Fibroblast of skin of scalp (primary cell): Measurements from ENCODE around the gene YTHDF1.

ENCODE experiments used
- DNase-seq: peaks from one replicate; pipeline ENCODE4 v3.0.0-alpha.2; 2013

The YTHDF1 gene

GRCh38 chr20:63206878-63207277, 9.1 kb downstream of the YTHDF1 start:
- no peak for DNase-seq

- no peak for DNase-seq
These were observed 10.0 kb downstream of the YTHDF1 start for GRCh38 chr20:63205896-63206295.

DNA sequence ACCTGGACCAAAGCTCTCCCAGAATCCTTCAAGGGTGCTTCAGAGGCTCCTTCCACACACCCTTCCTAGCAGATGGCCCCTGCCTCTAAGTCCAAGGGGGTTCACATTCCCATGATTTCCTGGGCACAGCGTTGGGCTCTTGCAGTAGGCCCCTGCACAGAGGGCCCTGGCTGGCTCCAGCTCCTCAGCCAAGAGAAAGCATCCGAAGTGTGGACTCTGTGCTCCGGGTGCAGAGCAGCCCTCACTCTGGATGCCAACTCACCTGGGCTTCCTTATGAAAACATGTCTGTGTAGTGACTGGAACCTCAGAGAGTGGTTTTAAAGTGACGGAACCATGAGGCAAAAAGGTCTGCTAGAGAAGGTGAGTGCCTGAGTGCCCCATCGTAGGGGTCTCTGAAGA, 11.6 kb downstream of the YTHDF1 start:
- no peak for DNase-seq

- no peak for DNase-seq
These were observed 13.0 kb downstream of the YTHDF1 start for GRCh38 chr20:63202811-63203526.

DNA sequence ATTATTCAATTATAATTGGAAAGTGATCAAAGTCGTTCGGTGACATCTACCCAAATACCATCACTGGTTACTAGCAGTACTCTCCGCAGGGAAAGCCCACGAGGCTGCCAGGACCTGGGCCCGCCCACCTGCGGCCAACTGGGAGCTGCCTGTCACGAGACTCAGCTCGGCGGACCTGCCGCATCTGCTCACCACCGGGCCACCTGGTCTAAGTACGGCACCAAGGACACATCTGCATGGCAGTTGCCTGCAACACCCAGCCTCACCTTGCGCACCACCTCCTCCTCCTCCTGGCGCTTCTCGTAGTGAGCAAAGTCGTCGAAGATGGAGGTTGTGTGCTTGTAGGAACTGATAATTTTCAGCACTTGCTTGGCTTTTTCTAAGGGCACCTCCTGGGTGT, 13.9 kb downstream of the YTHDF1 start:
- DNase-seq: no peak

DNA sequence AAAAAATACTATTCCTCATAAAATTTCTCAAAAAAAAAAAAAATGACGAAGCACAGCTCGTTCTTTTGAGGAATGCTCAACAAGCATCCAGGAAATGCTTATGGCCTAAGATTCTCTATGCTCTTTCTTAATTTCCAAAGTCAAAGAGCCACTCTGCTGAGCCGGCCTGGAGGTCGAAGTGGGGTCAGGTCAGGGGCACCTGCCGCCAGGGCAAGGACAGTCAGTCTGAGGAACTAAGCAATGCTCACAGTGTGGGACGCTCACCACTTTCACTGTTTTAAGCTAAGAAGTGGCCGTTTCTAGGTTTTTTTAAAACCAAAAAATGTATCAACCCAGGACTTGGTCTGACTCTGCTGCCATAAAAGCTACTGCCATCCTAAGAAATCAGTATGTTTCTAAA, 17.3 kb downstream of the YTHDF1 start:
- DNase-seq: no peak

DNA sequence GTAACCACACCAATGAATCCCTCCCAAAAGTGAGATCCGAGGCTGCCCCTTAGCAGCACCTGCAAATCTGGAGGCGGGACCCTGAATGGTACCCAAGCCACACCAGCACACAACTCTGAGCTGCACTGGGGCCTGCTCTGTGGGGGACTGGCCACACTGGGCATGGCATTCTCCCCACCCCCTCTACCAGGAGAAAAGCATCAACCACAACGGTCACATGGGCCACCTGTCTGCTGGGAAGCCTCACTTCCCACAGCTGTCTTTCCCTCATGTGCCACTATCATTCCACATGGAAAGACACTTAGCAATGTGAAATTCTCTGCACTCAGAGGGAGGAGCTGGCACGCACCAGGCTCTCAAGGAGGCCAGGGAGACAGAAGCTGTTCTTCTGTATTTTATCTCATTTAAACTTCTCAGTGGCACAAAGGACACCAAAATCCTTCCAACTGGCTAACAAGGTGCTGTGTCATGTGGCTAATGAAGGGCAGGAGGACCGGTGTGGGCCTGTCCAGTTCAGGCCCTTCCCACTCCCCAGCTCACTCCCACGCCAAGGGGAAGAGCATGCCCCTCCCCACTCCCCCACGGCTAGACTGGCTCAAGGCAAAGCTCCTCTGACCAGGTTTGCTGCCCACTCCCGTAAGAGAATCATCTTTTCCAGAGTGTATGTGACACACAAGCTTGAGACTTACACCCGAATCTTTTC, 19.0 kb downstream of the YTHDF1 start:
- no peak for DNase-seq

DNA sequence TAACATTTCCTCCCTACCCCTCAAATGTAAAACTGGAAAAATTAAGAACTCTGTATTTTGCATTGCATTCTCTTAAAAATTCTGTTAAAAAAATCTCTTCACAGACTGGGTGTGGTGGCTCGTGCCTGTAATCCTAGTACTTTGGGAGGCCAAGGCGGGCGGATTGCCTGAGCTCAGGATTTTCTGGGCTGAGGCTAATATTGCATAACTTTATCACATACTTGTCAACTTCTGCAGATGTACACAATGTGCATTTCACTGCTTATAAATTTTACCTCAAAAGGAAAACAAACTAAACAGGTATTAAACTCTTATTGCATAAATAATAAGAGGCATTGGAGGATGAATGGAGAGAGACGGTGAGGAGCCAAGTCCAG, 21.1 kb downstream of the YTHDF1 start:
- DNase-seq: no peak

GRCh38 chr20:63194007-63194796, 21.7 kb downstream of the YTHDF1 start:
- no peak for DNase-seq

DNA sequence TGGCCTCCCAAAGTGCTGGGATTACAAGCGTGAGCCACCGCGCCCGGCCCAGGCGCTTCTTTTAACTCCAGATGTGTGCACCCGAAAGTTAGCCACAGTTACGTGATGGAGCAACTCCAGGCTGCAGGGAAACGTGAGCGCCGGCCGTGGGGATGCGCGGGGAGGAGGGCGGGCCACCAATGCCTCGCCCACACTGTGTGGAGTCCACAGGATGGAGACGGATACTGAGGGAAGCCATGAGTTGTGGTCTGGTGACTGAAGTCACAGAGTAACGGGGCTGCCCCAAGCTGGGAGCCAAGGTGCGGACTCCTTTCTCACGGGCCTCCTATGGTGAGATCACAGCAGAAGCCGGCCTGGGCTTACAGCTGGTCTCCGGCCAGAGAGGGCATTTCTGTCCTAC, 23.2 kb downstream of the YTHDF1 start:
- DNase-seq: no peak

GRCh38 chr20:63191400-63191799, 24.5 kb downstream of the YTHDF1 start:
- DNase-seq: no peak

- no peak for DNase-seq
These were observed 25.1 kb downstream of the YTHDF1 start for GRCh38 chr20:63190828-63191227.

- no peak for DNase-seq
These were observed 25.9 kb downstream of the YTHDF1 start for GRCh38 chr20:63189846-63190559.

DNA sequence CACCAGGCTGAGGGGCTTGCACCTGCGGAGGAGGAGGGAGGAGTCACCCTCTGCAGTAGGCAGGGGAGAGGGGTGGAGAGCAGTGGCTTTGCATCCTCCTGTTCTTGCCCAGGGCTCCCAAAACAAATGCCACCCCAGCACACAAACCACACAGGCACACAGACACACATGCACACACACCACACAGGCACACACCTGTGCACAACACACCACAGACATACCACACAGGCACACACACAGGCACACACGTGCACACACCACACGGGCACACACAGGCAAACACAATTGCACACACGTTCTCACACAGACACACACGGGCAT, 26.6 kb downstream of the YTHDF1 start:
- DNase-seq: no peak

- no peak for DNase-seq
These were observed 27.1 kb downstream of the YTHDF1 start for GRCh38 chr20:63188641-63189321.

- DNase-seq: no peak
These were observed 27.8 kb downstream of the YTHDF1 start for GRCh38 chr20:63188159-63188442.

GRCh38 chr20:63187338-63188158, 28.4 kb downstream of the YTHDF1 start:
- no peak for DNase-seq

GRCh38 chr20:63186528-63187316, 29.2 kb downstream of the YTHDF1 start:
- no peak for DNase-seq

- no peak for DNase-seq
These were observed 29.8 kb downstream of the YTHDF1 start for GRCh38 chr20:63186084-63186483.

- no peak for DNase-seq
These were observed 30.6 kb downstream of the YTHDF1 start for GRCh38 chr20:63185215-63185796.
